Measurements from ENCODE around the gene CADM1.

- no peak for TF ChIP-seq MAX (IDR thresholded peaks at IDR 0.05)
- TF ChIP-seq CTCF (IDR thresholded peaks at IDR 0.05 in 2 of 3, conservative IDR thresholded peaks at IDR 0.05 in 1 of 3; ENCODE audit: borderline replicate concordance in 1 of 3, insufficient read depth in 1 of 3, low read depth in 2 of 3, low read length in 2 of 3): no peak
- TF ChIP-seq ZFX (IDR thresholded peaks at IDR 0.05): no peak
- no peak for TF ChIP-seq CEBPB (IDR thresholded peaks at IDR 0.05; ENCODE audit: low read depth)
- no peak for TF ChIP-seq ELF1 (IDR thresholded peaks at IDR 0.05; ENCODE audit: borderline replicate concordance, low read depth)
- TF ChIP-seq TCF7L2 (IDR thresholded peaks at IDR 0.05; ENCODE audit: borderline replicate concordance, extremely low read depth, insufficient read depth, insufficient read length): no peak
- no peak for TF ChIP-seq POLR2AphosphoS5 (IDR thresholded peaks at IDR 0.05; ENCODE audit: low read depth, low read length)
Measured at GRCh38 chr11:115148691-115149090, 355.5 kb downstream of the CADM1 start.

Measured in HCT116 (cell line).